ENCODE results near the gene DDX10.

The DDX10 gene

GRCh38 chr11:108870373-108871020 is 205.6 kb downstream of the DDX10 start:
- no peaks in the 10 kb centered on the region for H3K27me3 ChIP-seq (ENCODE audit: insufficient read depth, low read length)
- peaks cover 4% of the 10 kb centered on the region for H3K79me2 ChIP-seq (ENCODE audit: control insufficient read depth, insufficient read depth, low read length, unreplicated experiment)
- peaks cover 62% of the 10 kb centered on the region for H3K4me1 ChIP-seq (ENCODE audit: control insufficient read depth, insufficient read depth, low read length, unreplicated experiment)
- peak overlapping the region; percentile 50 for H3K4me3 ChIP-seq (ENCODE audit: low read depth, low read length)
- H3K27ac ChIP-seq (ENCODE audit: low read depth, low read length): peak overlapping the region; percentile 98
- H2AFZ ChIP-seq (ENCODE audit: low read length, unreplicated experiment): peak overlapping the region; percentile 27
- no peaks in the 10 kb centered on the region for H3K36me3 ChIP-seq (ENCODE audit: insufficient read depth, low read length)

GRCh38 chr11:108871152-108871551 is 206.3 kb downstream of the DDX10 start:
- peaks cover 61% of the 10 kb centered on the region for H3K4me1 ChIP-seq (ENCODE audit: control insufficient read depth, insufficient read depth, low read length, unreplicated experiment)
- H2AFZ ChIP-seq (ENCODE audit: low read length, unreplicated experiment): no peak overlapping the region
- peaks cover 4% of the 10 kb centered on the region for H3K79me2 ChIP-seq (ENCODE audit: control insufficient read depth, insufficient read depth, low read length, unreplicated experiment)
- peak overlapping the region; percentile 50; the same call in 1 of the 2 replicates for H3K4me3 ChIP-seq (ENCODE audit: low read depth, low read length)
- H3K27me3 ChIP-seq (ENCODE audit: insufficient read depth, low read length): no peaks in the 10 kb centered on the region
- H3K27ac ChIP-seq (ENCODE audit: low read depth, low read length): peak overlapping the region; percentile 98
- no peaks in the 10 kb centered on the region for H3K36me3 ChIP-seq (ENCODE audit: insufficient read depth, low read length)

GRCh38 chr11:108871867-108872266 is 207.0 kb downstream of the DDX10 start:
- Histone ChIP-seq H3K27ac (ENCODE audit: low read depth, low read length) (peak overlapping the region; percentile 98), H2AFZ (ENCODE audit: low read length, unreplicated experiment) (no peak overlapping the region), H3K4me3 (ENCODE audit: low read depth, low read length) (0 out of 2 replicates have a peak overlapping the region, but pooled peaks have one; percentile 64), H3K4me1 (ENCODE audit: control insufficient read depth, insufficient read depth, low read length, unreplicated experiment) (peaks cover 61% of the 10 kb centered on the region), H3K27me3 (ENCODE audit: insufficient read depth, low read length) (no peaks in the 10 kb centered on the region), H3K79me2 (ENCODE audit: control insufficient read depth, insufficient read depth, low read length, unreplicated experiment) (peaks cover 4% of the 10 kb centered on the region), H3K36me3 (ENCODE audit: insufficient read depth, low read length) (no peaks in the 10 kb centered on the region)

GRCh38 chr11:108872781-108873291 is 208.0 kb downstream of the DDX10 start:
- no peak overlapping the region for H2AFZ ChIP-seq (ENCODE audit: low read length, unreplicated experiment)
- no peaks in the 10 kb centered on the region for H3K27me3 ChIP-seq (ENCODE audit: insufficient read depth, low read length)
- H3K27ac ChIP-seq (ENCODE audit: low read depth, low read length): peak overlapping the region; percentile 98
- H3K36me3 ChIP-seq (ENCODE audit: insufficient read depth, low read length): no peaks in the 10 kb centered on the region
- H3K79me2 ChIP-seq (ENCODE audit: control insufficient read depth, insufficient read depth, low read length, unreplicated experiment): peaks cover 4% of the 10 kb centered on the region
- H3K4me3 ChIP-seq (ENCODE audit: low read depth, low read length): peak overlapping the region; percentile 64
- peaks cover 61% of the 10 kb centered on the region for H3K4me1 ChIP-seq (ENCODE audit: control insufficient read depth, insufficient read depth, low read length, unreplicated experiment)

- Histone ChIP-seq H2AFZ (ENCODE audit: low read length, unreplicated experiment) (no peak overlapping the region), H3K36me3 (ENCODE audit: insufficient read depth, low read length) (no peaks in the 10 kb centered on the region), H3K27ac (ENCODE audit: low read depth, low read length) (peak overlapping the region; percentile 98), H3K4me3 (ENCODE audit: low read depth, low read length) (peak overlapping the region; percentile 64), H3K4me1 (ENCODE audit: control insufficient read depth, insufficient read depth, low read length, unreplicated experiment) (peaks cover 61% of the 10 kb centered on the region), H3K79me2 (ENCODE audit: control insufficient read depth, insufficient read depth, low read length, unreplicated experiment) (no peaks in the 10 kb centered on the region), H3K27me3 (ENCODE audit: insufficient read depth, low read length) (no peaks in the 10 kb centered on the region)
Measured at GRCh38 chr11:108873310-108873709, 208.4 kb downstream of the DDX10 start.

GRCh38 chr11:108873941-108874340 is 209.1 kb downstream of the DDX10 start:
- H3K27ac ChIP-seq (ENCODE audit: low read depth, low read length): peak overlapping the region; percentile 98

GRCh38 chr11:108875134-108875533 is 210.3 kb downstream of the DDX10 start:
- no peak overlapping the region for H2AFZ ChIP-seq (ENCODE audit: low read length, unreplicated experiment)
- H3K27me3 ChIP-seq (ENCODE audit: insufficient read depth, low read length): no peaks in the 10 kb centered on the region
- no peak overlapping the region for H3K4me3 ChIP-seq (ENCODE audit: low read depth, low read length)
- H3K36me3 ChIP-seq (ENCODE audit: insufficient read depth, low read length): no peaks in the 10 kb centered on the region
- peaks cover 48% of the 10 kb centered on the region for H3K4me1 ChIP-seq (ENCODE audit: control insufficient read depth, insufficient read depth, low read length, unreplicated experiment)
- H3K79me2 ChIP-seq (ENCODE audit: control insufficient read depth, insufficient read depth, low read length, unreplicated experiment): no peaks in the 10 kb centered on the region
- peak overlapping the region; percentile 98; the same call in 1 of the 2 replicates for H3K27ac ChIP-seq (ENCODE audit: low read depth, low read length)

More at GRCh38 chr11:108873941-108874340, 209.1 kb downstream of the DDX10 start:
- H3K4me3 ChIP-seq (ENCODE audit: low read depth, low read length): peak overlapping the region; percentile 64; the same call in 1 of the 2 replicates
- H2AFZ ChIP-seq (ENCODE audit: low read length, unreplicated experiment): no peak overlapping the region
- H3K4me1 ChIP-seq (ENCODE audit: control insufficient read depth, insufficient read depth, low read length, unreplicated experiment): peaks cover 60% of the 10 kb centered on the region
- no peaks in the 10 kb centered on the region for H3K79me2 ChIP-seq (ENCODE audit: control insufficient read depth, insufficient read depth, low read length, unreplicated experiment)
- H3K36me3 ChIP-seq (ENCODE audit: insufficient read depth, low read length): no peaks in the 10 kb centered on the region
- H3K27me3 ChIP-seq (ENCODE audit: insufficient read depth, low read length): no peaks in the 10 kb centered on the region

GRCh38 chr11:108877178-108877577 is 212.3 kb downstream of the DDX10 start:
- no peaks in the 10 kb centered on the region for H3K79me2 ChIP-seq (ENCODE audit: control insufficient read depth, insufficient read depth, low read length, unreplicated experiment)

GRCh38 chr11:108880510-108880909 is 215.6 kb downstream of the DDX10 start:
- Histone ChIP-seq H3K4me3 (ENCODE audit: low read depth, low read length) (no peak overlapping the region), H3K27me3 (ENCODE audit: insufficient read depth, low read length) (no peaks in the 10 kb centered on the region)

More at GRCh38 chr11:108877178-108877577, 212.3 kb downstream of the DDX10 start:
- Histone ChIP-seq H2AFZ (ENCODE audit: low read length, unreplicated experiment) (no peak overlapping the region), H3K27me3 (ENCODE audit: insufficient read depth, low read length) (no peaks in the 10 kb centered on the region), H3K4me1 (ENCODE audit: control insufficient read depth, insufficient read depth, low read length, unreplicated experiment) (peaks cover 28% of the 10 kb centered on the region), H3K27ac (ENCODE audit: low read depth, low read length) (no peak overlapping the region), H3K36me3 (ENCODE audit: insufficient read depth, low read length) (no peaks in the 10 kb centered on the region), H3K4me3 (ENCODE audit: low read depth, low read length) (no peak overlapping the region)

GRCh38 chr11:108881131-108881530 is 216.3 kb downstream of the DDX10 start:
- Histone ChIP-seq H2AFZ (ENCODE audit: low read length, unreplicated experiment) (no peak overlapping the region), H3K36me3 (ENCODE audit: insufficient read depth, low read length) (no peaks in the 10 kb centered on the region), H3K4me1 (ENCODE audit: control insufficient read depth, insufficient read depth, low read length, unreplicated experiment) (peaks cover 12% of the 10 kb centered on the region), H3K79me2 (ENCODE audit: control insufficient read depth, insufficient read depth, low read length, unreplicated experiment) (no peaks in the 10 kb centered on the region), H3K4me3 (ENCODE audit: low read depth, low read length) (no peak overlapping the region), H3K27ac (ENCODE audit: low read depth, low read length) (no peak overlapping the region), H3K27me3 (ENCODE audit: insufficient read depth, low read length) (no peaks in the 10 kb centered on the region)

More at GRCh38 chr11:108880510-108880909, 215.6 kb downstream of the DDX10 start:
- Histone ChIP-seq H2AFZ (ENCODE audit: low read length, unreplicated experiment) (no peak overlapping the region), H3K36me3 (ENCODE audit: insufficient read depth, low read length) (no peaks in the 10 kb centered on the region), H3K4me1 (ENCODE audit: control insufficient read depth, insufficient read depth, low read length, unreplicated experiment) (peaks cover 6% of the 10 kb centered on the region), H3K27ac (ENCODE audit: low read depth, low read length) (no peak overlapping the region), H3K79me2 (ENCODE audit: control insufficient read depth, insufficient read depth, low read length, unreplicated experiment) (no peaks in the 10 kb centered on the region)

Measured in ACC112 (cell line).